ENCODE data around the gene DNAH2.
A peak's percentile ranks its signal among the peaks of the same experiment; 100 is the strongest.

DNAH2 gene

DNA sequence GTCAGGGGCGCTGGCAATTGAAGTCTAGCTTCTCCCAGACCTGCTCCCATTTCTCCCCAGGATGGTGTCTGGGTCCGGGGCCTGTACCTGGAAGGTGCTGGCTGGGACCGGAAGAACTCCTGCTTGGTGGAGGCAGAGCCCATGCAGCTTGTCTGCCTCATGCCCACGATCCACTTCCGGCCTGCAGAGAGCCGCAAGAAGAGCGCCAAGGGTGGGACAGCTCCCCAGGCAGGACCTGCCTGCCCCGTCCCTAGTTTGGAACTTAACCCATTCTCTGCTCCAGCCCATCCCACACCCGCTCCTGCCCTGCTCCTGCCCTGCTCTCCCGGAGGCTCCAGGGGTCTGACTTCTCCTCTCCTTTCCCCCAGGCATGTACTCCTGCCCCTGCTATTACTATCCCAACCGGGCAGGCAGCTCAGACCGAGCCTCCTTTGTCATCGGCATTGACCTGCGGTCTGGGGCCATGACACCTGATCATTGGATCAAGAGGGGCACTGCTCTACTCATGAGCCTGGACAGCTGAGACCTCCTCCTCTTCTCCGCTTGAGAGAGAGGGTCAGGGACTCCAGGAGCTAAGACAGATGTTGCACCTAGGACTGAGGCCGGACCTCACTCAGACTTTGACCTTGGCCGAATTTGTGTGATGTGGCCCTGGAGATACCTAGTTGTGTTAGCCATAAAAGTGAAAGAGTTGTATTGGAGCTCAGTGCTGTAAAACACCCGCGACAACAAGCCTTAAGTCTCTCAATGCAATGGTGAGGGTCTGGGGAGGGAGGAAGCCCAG is 115.7 kb downstream of the DNAH2 start:
- DNase-seq (ENCODE audit: low read depth in 2 of 2), result no peak
- H3K4me3 ChIP-seq (replicated peaks in 1 of 2; ENCODE audit: low read depth in 2 of 2, low read length in 2 of 2), result peak overlapping the region; percentile 74 to 77
- no peak for TF ChIP-seq CTCF (IDR thresholded peaks at IDR 0.05; ENCODE audit: low read depth, low read length)

DNA sequence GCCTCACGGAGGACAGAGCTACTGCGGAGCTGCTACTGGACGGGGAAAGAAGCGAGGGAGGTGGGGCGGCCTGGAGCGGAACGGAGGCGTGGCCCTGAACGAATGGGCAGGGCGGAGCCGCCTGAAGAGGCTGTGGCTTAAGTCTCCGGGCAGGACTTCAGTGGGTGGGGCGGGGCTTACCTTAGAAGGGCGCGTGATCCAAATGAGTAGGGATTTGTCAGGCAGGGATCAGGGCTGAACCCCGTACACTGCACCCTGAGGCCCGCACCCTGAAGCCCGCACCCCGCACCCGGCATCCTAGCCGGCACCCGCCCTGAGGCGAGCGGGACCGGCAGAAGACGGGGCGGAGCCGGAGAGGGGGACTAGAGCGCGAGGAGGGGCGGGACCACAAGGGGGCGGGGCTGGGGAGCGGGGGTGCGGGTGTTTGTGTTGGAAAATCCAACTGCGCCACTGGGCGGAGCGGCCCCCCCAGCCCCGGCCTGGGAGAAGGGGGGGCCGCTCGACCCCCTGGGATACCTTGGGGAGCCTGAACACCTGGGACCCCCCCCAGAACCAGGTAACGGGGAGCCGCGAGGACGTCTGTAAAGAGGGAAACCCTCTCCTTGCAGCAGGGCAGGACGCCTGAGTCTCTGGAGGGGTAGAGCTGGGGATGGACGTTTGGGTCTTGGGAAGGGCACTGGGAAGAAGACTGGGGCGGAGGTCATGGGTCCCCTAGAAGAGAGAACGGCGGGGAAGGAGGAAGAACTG is 116.4 kb downstream of the DNAH2 start, which contains the start of gene KDM6B:
TSS of gene KDM6B (plus strand) at position 423 of the 747 bp plus-strand sequence. CDS start 11,338 bp downstream, outside the sequence.
- peak within 1 kb of the TSS; percentile 74 to 77 for H3K4me3 ChIP-seq (replicated peaks in 1 of 2; ENCODE audit: low read depth in 2 of 2, low read length in 2 of 2)
- TF ChIP-seq CTCF (IDR thresholded peaks at IDR 0.05; ENCODE audit: low read depth, low read length), result no peak
- DNase-seq (ENCODE audit: low read depth in 2 of 2), result peak; percentile 92 to 95

DNA sequence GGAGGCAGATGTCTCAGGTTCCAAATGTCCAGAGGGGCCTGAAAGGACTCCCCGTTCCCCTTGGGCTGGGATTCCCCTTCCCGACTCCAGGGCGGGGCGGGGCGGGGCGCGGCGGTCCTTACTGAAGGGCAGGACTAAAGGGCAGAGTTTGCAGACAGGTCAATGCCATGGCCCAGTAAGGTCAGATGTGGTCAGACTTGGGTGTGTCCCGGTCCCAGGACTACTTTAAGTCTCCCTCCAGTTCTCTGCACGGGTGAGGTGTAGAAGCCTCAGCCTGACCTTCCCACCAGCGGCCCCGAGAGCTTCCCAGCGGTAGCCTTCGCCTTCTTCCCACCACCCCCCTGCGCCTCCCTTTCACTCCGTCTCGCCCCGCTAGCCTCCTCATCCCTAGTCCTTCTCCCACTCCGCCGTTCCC is 117.0 kb downstream of the DNAH2 start:
- TF ChIP-seq CTCF (IDR thresholded peaks at IDR 0.05; ENCODE audit: low read depth, low read length), result no peak
- DNase-seq (ENCODE audit: low read depth in 2 of 2), result peak in 1 of 2 donors; percentile 39
- H3K4me3 ChIP-seq (replicated peaks in 1 of 2; ENCODE audit: low read depth in 2 of 2, low read length in 2 of 2), result peak overlapping the region; percentile 74 to 77

- H3K4me3 ChIP-seq (replicated peaks in 1 of 2; ENCODE audit: low read depth in 2 of 2, low read length in 2 of 2), result peak overlapping the region; percentile 77 to 90
- peak; percentile 98 to 100 for DNase-seq (ENCODE audit: low read depth in 2 of 2)
- peak; percentile 93 for TF ChIP-seq CTCF (IDR thresholded peaks at IDR 0.05; ENCODE audit: low read depth, low read length)
These were observed 117.6 kb downstream of the DNAH2 start for GRCh38 chr17:7834957-7835813.

GRCh38 chr17:7835814-7836595 is 118.5 kb downstream of the DNAH2 start:
- H3K4me3 ChIP-seq (replicated peaks in 1 of 2; ENCODE audit: low read depth in 2 of 2, low read length in 2 of 2), result peak overlapping the region; percentile 77 to 90
- DNase-seq (ENCODE audit: low read depth in 2 of 2), result peak in 1 of 2 donors; percentile 59
- TF ChIP-seq CTCF (IDR thresholded peaks at IDR 0.05; ENCODE audit: low read depth, low read length), result no peak
